Thoracic aorta (tissue), 2 donors: ENCODE measurements around the gene MAGI1. TPM values are rescaled to one million over a fixed set of nuclear protein-coding genes. Genes with fewer than 3 reads are reported as not detected.

ENCODE experiments used
- ATAC-seq: fragments of 150-250 bp; one replicate; pipeline ENCODE4 v1.8.0; 2017; ENCODE audit warnings: low read depth; ENCODE audit not compliant: insufficient number of reproducible peaks, low FRiP score
- DNase-seq: peaks from one replicate; pipeline ENCODE4 v3.0.0-alpha.2; 2020; ENCODE audit warnings: low spot score
- H3K27ac ChIP-seq, 2 donors: fragments of 200-600 bp; sonication (generic); 1 replicate in 1 of 2; 2 replicates in 1 of 2; pipeline ENCODE4 v1.5.1; 2016; ENCODE audit warnings: mild to moderate bottlenecking in 2 of 2, moderate library complexity in 2 of 2
- H3K27me3 ChIP-seq: fragments of 200-600 bp; sonication (generic); replicated peaks from 2 replicates; pipeline ENCODE4 v1.6.0; 2016; ENCODE audit warnings: mild to moderate bottlenecking; ENCODE audit not compliant: insufficient read depth
- H3K36me3 ChIP-seq: fragments of 200-600 bp; sonication (generic); one replicate; pipeline ENCODE4 v1.5.1; 2016
- H3K4me1 ChIP-seq, 2 donors: fragments of 200-600 bp; sonication (generic); 1 replicate in 1 of 2; 2 replicates in 1 of 2; pipeline versions ENCODE4 v1.5.1 to v1.6.0; 2016; ENCODE audit warnings: low read depth in 2 of 2, mild to moderate bottlenecking in 1 of 2; ENCODE audit not compliant: control insufficient read depth in 1 of 2
- H3K4me3 ChIP-seq: fragments of 200-600 bp; sonication (generic); 2 replicates; pipeline ENCODE4 v1.5.1; 2016; ENCODE audit warnings: mild to moderate bottlenecking
- H3K9me3 ChIP-seq: fragments of 200-600 bp; sonication (generic); 2 replicates; pipeline ENCODE4 v1.5.1; 2016
- CTCF ChIP-seq: fragments of 200-600 bp; sonication (generic); IDR thresholded peaks from one replicate; pipeline ENCODE4 v1.5.1; 2019; ENCODE audit warnings: antibody characterized with exemption
- total RNA-seq, 2 donors: library from RNA; depleted of rRNA; stranded (reverse); fragments of >200 nt; gene quantifications; one replicate each; pipeline versions ENCODE4 v1.1.0 to v1.2.3, GENCODE V29; 2016

The MAGI1 gene
- total RNA-seq, 2 donors from 2014 or later: 48.2 to 88.5 TPM

GRCh38 chr3:65636326-65636725 lies 402.4 kb downstream of the MAGI1 start:
- H3K27ac ChIP-seq: no peak overlapping the region
- no peak overlapping the region for H3K4me3 ChIP-seq
- ATAC-seq (no peak), DNase-seq (no peak)
- H3K4me1 ChIP-seq: peaks cover 4 to 19% of the 10 kb centered on the region in 2 donors
- H3K27me3 ChIP-seq: no peaks in the 10 kb centered on the region
- no peak for TF ChIP-seq CTCF
- no peaks in the 10 kb centered on the region for H3K36me3 ChIP-seq
- no peaks in the 10 kb centered on the region for H3K9me3 ChIP-seq

- H3K4me3 ChIP-seq: no peak overlapping the region
- no peak overlapping the region for H3K27ac ChIP-seq
- H3K9me3 ChIP-seq: no peaks in the 10 kb centered on the region
- TF ChIP-seq CTCF: no peak
- DNase-seq (no peak), ATAC-seq (no peak)
- H3K27me3 ChIP-seq: no peaks in the 10 kb centered on the region
- peaks cover 0 to 12% of the 10 kb centered on the region in 2 donors for H3K4me1 ChIP-seq
- no peaks in the 10 kb centered on the region for H3K36me3 ChIP-seq
Observed at GRCh38 chr3:65635657-65636056, 403.1 kb downstream of the MAGI1 start.

- Histone ChIP-seq H3K4me1 (peaks cover 0 to 11% of the 10 kb centered on the region in 2 donors), H3K9me3 (no peaks in the 10 kb centered on the region), H3K27ac (no peak overlapping the region), H3K4me3 (no peak overlapping the region), H3K27me3 (no peaks in the 10 kb centered on the region), H3K36me3 (no peaks in the 10 kb centered on the region)
- ATAC-seq (no peak), DNase-seq (no peak)
- no peak for TF ChIP-seq CTCF
Observed at GRCh38 chr3:65633018-65633638, 405.6 kb downstream of the MAGI1 start.

GRCh38 chr3:65632414-65632813 lies 406.3 kb downstream of the MAGI1 start:
- ATAC-seq (no peak), DNase-seq (no peak)
- Histone ChIP-seq H3K27ac (no peak overlapping the region), H3K4me3 (no peak overlapping the region), H3K36me3 (no peaks in the 10 kb centered on the region), H3K27me3 (no peaks in the 10 kb centered on the region), H3K4me1 (peaks cover 0 to 11% of the 10 kb centered on the region in 2 donors), H3K9me3 (no peaks in the 10 kb centered on the region)
- TF ChIP-seq CTCF: no peak

- no peak for TF ChIP-seq CTCF
- DNase-seq (no peak), ATAC-seq (no peak)
- H3K27ac ChIP-seq: no peak overlapping the region
- H3K9me3 ChIP-seq: no peaks in the 10 kb centered on the region
- no peaks in the 10 kb centered on the region for H3K36me3 ChIP-seq
- peaks cover 0 to 17% of the 10 kb centered on the region in 2 donors for H3K4me1 ChIP-seq
- H3K27me3 ChIP-seq: no peaks in the 10 kb centered on the region
- no peak overlapping the region for H3K4me3 ChIP-seq
Observed at GRCh38 chr3:65628978-65629377, 409.7 kb downstream of the MAGI1 start.
